Right atrium auricular region (tissue), 2 donors: Measurements from ENCODE around the gene STARD13. TPM values are rescaled to one million over a fixed set of nuclear protein-coding genes. Genes with fewer than 3 reads are reported as not detected.

Source experiments
- DNase-seq: peaks from one replicate; pipeline ENCODE4 v3.0.0-alpha.2; 2019; ENCODE audit warnings: low spot score
- H3K27ac ChIP-seq, 2 donors: fragments of 200-600 bp; sonication (generic); 1 replicate in 1 of 2; 2 replicates in 1 of 2; pipeline ENCODE4 v1.5.1; 2016 to 2019
- H3K27me3 ChIP-seq, 2 donors: fragments of 200-600 bp; sonication (generic); one replicate each; pipeline versions ENCODE4 v1.5.1 to v1.6.0; 2017 to 2019
- H3K36me3 ChIP-seq: fragments of 200-600 bp; sonication (generic); one replicate; pipeline ENCODE4 v1.5.1; 2016
- H3K4me1 ChIP-seq, 2 donors: fragments of 200-600 bp; sonication (generic); one replicate each; pipeline versions ENCODE4 v1.5.1 to v1.6.0; 2017 to 2019
- H3K4me3 ChIP-seq, 2 donors: fragments of 200-600 bp; sonication (generic); 1 replicate in 1 of 2; 2 replicates in 1 of 2; pipeline ENCODE4 v1.5.1; 2017 to 2019; ENCODE audit warnings: mild to moderate bottlenecking in 1 of 2, moderate library complexity in 1 of 2
- H3K9me3 ChIP-seq, 2 donors: fragments of 200-600 bp; sonication (generic); one replicate each; pipeline ENCODE4 v1.5.1; 2019
- CTCF ChIP-seq, 2 donors: fragments of 200-600 bp; sonication (generic); IDR thresholded peaks; one replicate each; pipeline ENCODE4 v1.5.1; 2019; ENCODE audit warnings: antibody characterized with exemption in 2 of 2
- total RNA-seq, 2 donors: library from RNA; depleted of rRNA; stranded (reverse); fragments of >200 nt; gene quantifications; one replicate each; pipeline ENCODE4 v1.1.0, GENCODE V29; 2016

STARD13 gene
- total RNA-seq, 2 donors from 2014 or later = 21.6 to 23.3 TPM

GRCh38 chr13:33172911-33173310, 112.6 kb downstream of the STARD13 start:
- no peaks in the 10 kb centered on the region for H3K27me3 ChIP-seq
- H3K36me3 ChIP-seq = no peaks in the 10 kb centered on the region
- peaks cover 0 to 43% of the 10 kb centered on the region in 2 donors for H3K4me1 ChIP-seq
- TF ChIP-seq CTCF (IDR thresholded peaks at IDR 0.05) = no peak
- H3K27ac ChIP-seq = peak overlapping the region; percentile 19 to 54
- no peaks in the 10 kb centered on the region for H3K9me3 ChIP-seq
- no peak for DNase-seq
- H3K4me3 ChIP-seq = no peak overlapping the region

GRCh38 chr13:33172400-33172799, 113.2 kb downstream of the STARD13 start:
- H3K4me1 ChIP-seq = peaks cover 0 to 43% of the 10 kb centered on the region in 2 donors
- H3K27ac ChIP-seq = peak overlapping the region; percentile 19 to 54
- TF ChIP-seq CTCF (IDR thresholded peaks at IDR 0.05) = no peak

GRCh38 chr13:33169273-33169980, 116.1 kb downstream of the STARD13 start:
- H3K27me3 ChIP-seq = no peaks in the 10 kb centered on the region
- H3K4me3 ChIP-seq = no peak overlapping the region
- DNase-seq = no peak
- TF ChIP-seq CTCF (IDR thresholded peaks at IDR 0.05) = no peak
- H3K9me3 ChIP-seq = no peaks in the 10 kb centered on the region
- peaks cover 0 to 40% of the 10 kb centered on the region in 2 donors for H3K4me1 ChIP-seq
- H3K27ac ChIP-seq = peak overlapping the region; percentile 11 to 12
- peaks cover 25% of the 10 kb centered on the region for H3K36me3 ChIP-seq

More at GRCh38 chr13:33172400-33172799, 113.2 kb downstream of the STARD13 start:
- H3K36me3 ChIP-seq = peaks cover under 1% of the 10 kb centered on the region
- DNase-seq = no peak
- no peaks in the 10 kb centered on the region for H3K9me3 ChIP-seq
- no peak overlapping the region for H3K4me3 ChIP-seq
- H3K27me3 ChIP-seq = no peaks in the 10 kb centered on the region

GRCh38 chr13:33168321-33168960, 117.1 kb downstream of the STARD13 start:
- H3K36me3 ChIP-seq = peaks cover 28% of the 10 kb centered on the region
- TF ChIP-seq CTCF (IDR thresholded peaks at IDR 0.05) = no peak
- DNase-seq = no peak
- peaks cover 0 to 40% of the 10 kb centered on the region in 2 donors for H3K4me1 ChIP-seq
- H3K27me3 ChIP-seq = no peaks in the 10 kb centered on the region
- H3K4me3 ChIP-seq = no peak overlapping the region
- no peaks in the 10 kb centered on the region for H3K9me3 ChIP-seq
- H3K27ac ChIP-seq = peak overlapping the region; percentile 11 to 12

GRCh38 chr13:33167491-33167890, 118.1 kb downstream of the STARD13 start:
- no peak for DNase-seq
- Histone ChIP-seq H3K9me3 (peaks cover 0 to 6% of the 10 kb centered on the region in 2 donors), H3K27ac (no peak overlapping the region), H3K27me3 (no peaks in the 10 kb centered on the region), H3K4me1 (peaks cover 0 to 40% of the 10 kb centered on the region in 2 donors), H3K4me3 (no peak overlapping the region), H3K36me3 (peaks cover 36% of the 10 kb centered on the region)
- no peak for TF ChIP-seq CTCF (IDR thresholded peaks at IDR 0.05)
